Activated CD4-positive, CD25-positive, alpha-beta regulatory T cell treated with anti-CD3 and anti-CD28 coated beads, Interleukin-2, amount 50 U/mL, for 72 hours (primary cell): ENCODE measurements around the gene ADGRG4.

Experiments used
- DNase-seq: peaks from one replicate; pipeline ENCODE4 v3.0.0; 2021

The ADGRG4 gene

GRCh38 chrX:136306182-136306581, 5.4 kb downstream of the ADGRG4 start:
- DNase-seq: no peak

DNA sequence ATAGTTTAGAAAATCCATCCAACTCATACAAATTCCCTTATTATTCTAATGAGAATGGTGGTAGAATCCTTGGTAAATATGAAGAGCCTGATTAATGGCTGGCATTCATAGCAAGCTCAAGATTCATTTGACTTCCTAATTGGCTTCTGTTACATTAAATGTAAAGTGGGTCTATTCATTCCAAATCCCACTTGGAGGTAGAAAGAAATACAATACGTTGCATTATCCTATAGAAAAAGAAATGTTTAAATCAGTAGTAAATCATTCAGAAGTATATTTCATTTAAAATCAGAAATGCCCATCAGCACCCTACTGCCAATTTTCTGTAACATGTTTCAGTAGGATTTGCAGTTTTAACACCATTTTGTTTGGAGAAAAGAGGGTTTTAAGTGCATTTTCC, 6.7 kb downstream of the ADGRG4 start:
- no peak for DNase-seq

DNA sequence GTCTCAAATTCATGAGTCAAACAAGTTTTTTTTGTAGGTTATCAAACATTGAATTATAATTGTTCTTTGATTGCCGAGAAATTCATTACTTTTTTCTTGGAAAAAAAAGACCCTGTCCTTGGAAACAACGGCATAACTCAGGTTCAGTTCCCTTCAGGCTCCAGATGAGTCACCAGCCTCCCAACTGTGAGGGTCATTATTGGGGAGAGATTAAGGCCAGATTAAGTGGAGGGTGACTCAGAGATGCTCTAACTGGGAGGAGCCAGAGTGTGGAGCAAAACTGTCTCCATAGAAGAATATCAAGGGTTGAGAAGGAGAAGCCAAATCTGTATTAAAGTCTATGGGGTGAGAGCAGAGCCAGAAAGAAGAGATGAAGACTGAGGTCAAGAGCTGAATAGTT, 9.6 kb downstream of the ADGRG4 start:
- DNase-seq: no peak

DNA sequence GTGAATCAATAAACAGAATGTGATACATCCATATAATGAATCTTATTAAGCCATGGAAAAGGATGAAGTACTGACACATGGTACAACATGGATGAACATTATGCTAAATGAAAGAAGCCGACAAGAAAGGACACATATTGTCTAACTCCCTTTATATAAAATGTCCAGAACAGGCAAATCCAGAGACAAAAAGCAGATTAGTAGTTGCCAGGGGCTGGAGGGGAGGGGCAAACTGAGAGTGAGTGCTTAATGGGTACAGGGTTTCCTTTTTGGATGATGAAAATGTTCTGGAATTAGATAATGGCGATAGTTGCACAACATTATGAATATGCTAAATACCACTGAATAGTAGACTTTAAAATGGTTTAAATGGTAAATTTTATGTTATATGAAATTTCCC, 17.4 kb downstream of the ADGRG4 start:
- no peak for DNase-seq

DNA sequence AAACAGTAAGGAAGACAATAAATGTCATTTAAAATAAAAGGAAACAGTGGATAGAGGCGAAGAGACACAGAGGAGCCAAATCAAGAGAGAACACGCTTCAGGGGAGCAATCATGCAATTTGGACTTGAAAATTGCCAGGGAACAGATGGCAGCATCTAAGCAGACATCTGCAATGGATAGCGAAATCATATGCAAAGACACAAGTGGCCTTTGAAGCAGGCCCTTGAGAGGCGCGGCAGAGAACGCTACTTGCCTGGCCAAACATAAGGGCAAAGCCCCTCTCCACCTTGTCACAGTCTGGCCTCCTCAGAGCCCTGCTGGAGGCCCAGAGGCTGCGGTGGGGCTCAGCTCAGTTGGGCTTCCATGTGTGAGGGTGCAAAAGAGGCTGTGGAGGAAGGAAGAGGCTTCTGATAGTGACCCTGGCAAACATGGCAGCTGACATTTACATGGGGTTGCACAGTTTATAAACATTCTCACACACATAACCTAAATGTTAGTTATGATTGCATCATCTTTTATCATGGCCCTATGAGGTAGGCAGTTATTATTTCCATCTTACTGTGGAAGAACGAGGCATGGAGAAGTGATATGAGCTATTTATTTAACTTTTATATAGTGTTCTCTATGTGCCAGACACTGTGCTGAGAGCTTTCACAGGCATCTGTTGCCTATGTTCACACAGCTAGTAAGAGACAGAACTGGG, 18.3 kb downstream of the ADGRG4 start:
- no peak for DNase-seq

- no peak for DNase-seq
These were observed 18.8 kb downstream of the ADGRG4 start for GRCh38 chrX:136319600-136319999.

DNA sequence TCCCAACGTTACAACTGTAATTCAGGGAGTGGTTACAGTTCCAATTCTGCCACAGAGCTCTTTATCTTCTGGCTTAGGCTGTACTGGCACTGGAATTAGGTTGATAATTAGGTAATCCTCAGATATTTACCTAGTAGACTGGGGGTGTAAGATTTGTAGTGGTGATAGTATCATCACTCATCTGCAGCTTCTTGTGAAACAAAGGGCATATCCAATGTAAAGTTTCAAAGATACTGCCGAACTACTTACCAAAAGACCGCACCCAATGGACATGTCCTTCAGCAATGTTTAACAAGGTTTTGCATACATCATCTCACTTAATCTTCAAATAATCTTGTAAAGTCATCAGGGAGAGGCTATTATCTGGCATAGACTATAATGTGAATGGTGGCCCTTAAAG, 20.8 kb downstream of the ADGRG4 start:
- no peak for DNase-seq

- DNase-seq: no peak
These were observed 21.3 kb downstream of the ADGRG4 start for GRCh38 chrX:136322064-136322463.

DNA sequence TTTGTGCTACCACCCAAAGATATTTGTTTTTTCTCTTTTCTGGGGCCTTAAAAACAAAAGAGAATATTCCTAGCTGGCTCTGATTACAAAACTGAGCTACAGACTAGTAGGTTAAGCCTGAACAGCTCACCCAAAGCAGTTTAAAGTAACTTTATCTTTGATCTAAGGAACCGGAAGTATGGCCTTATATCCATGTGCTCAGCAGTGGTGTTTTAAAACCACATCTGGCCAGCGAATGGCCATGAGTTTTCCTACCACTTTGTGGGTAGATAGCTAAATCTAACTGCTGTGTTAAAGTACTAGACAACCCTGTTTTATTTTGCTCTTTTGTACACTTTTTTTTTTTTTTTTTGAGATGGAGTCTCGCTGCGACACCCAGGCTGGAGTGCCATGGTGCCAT, 24.6 kb downstream of the ADGRG4 start:
- DNase-seq: no peak

GRCh38 chrX:136328933-136329332, 28.2 kb downstream of the ADGRG4 start:
- DNase-seq: no peak

DNA sequence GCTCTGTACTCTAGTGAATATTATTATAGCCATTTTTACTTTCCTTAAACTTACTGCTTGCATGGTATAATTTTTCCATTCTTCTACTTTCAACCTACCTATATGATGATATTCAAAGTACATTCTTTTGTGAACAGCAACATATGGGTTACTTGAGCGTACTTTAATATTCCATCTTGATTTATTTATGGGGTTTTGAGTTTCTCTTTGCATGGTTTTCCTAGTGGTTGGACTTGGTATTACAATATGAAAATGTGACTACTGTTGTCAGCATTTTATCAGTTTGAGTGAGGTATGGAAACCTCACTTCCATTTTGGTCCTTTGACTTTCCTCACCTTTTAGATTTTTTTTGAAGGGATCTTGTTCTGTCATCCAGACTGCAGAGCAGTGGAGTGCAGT, 35.9 kb downstream of the ADGRG4 start:
- no peak for DNase-seq

GRCh38 chrX:136339702-136340101, 38.9 kb downstream of the ADGRG4 start:
- no peak for DNase-seq

DNA sequence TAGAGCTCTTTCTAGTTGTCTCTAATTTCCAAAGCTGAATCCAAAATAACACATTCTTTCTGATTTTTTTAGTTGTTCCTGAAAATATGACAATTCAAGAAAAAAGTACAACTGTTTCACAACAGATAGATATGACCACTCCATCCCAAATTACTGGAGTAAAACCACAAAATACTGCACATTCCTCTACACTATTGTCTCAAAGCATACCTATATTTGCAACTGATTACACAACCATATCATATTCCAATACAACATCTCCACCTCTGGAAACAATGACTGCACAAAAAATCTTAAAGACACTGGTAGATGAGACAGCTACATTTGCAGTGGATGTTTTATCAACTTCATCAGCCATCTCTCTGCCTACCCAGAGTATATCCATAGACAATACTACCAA, 43.6 kb downstream of the ADGRG4 start:
- no peak for DNase-seq

- DNase-seq: no peak
These were observed 45.7 kb downstream of the ADGRG4 start for GRCh38 chrX:136346506-136346905.

- no peak for DNase-seq
These were observed 46.9 kb downstream of the ADGRG4 start for GRCh38 chrX:136347706-136348105.

- no peak for DNase-seq
These were observed 52.8 kb downstream of the ADGRG4 start for GRCh38 chrX:136353526-136354093.

GRCh38 chrX:136354201-136354600, 53.4 kb downstream of the ADGRG4 start:
- no peak for DNase-seq

GRCh38 chrX:136369377-136369776, 68.6 kb downstream of the ADGRG4 start:
- DNase-seq: no peak

GRCh38 chrX:136376713-136377112, 76.0 kb downstream of the ADGRG4 start:
- no peak for DNase-seq

- no peak for DNase-seq
These were observed 79.4 kb downstream of the ADGRG4 start for GRCh38 chrX:136380010-136380769.

DNA sequence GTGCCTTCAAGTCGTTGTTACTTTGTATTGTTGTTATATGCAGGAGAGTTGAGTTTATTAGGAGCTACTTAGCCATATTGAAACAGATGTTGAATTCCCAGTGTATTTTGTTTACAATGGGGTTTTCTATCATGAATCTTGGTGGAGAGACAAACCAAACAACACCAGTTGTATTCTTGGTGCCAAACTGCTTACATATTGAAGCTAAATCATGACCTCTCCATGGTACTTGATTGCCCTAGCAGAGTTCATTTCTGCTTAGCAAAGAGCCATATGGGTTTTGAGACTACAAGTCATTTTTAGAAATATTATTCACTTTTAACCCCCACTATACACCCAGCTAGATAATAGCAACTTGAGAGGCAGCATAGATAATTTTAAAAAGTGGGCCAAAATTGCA, 85.4 kb downstream of the ADGRG4 start:
- DNase-seq: no peak

- no peak for DNase-seq
These were observed 86.1 kb downstream of the ADGRG4 start for GRCh38 chrX:136386826-136387225.

DNA sequence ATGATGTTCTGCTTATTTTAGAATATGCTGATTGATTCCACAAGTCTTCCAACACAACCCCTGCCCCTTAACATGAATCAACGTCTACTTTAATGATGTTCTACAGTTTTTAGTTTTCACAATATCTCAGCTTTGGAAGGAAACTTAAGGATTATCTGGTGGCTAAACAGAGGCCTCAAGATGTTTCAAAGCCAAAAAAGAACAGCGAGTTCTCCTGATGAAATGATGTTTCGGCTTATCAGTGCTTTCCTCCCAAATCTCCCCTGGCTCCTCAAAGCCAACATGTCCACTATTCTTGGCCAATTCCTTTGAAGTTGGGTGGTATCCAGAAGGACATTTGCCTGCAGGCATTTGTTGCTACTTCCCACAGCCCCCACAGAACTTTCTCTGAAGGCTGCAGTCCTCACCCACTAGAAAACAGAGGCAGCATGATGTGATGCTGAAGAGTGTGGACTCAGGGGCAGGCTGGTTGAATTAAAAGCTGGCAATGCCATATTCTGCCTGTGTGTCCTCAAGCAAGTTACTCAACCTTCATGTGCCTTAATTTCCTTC, 87.3 kb downstream of the ADGRG4 start:
- no peak for DNase-seq

GRCh38 chrX:136390921-136391320, 90.2 kb downstream of the ADGRG4 start:
- no peak for DNase-seq
